Osteoblast (primary cell): ENCODE measurements around the gene VRTN. TPM values are rescaled to one million over a fixed set of nuclear protein-coding genes. Genes with fewer than 3 reads are reported as not detected.
A peak's percentile ranks its signal among the peaks of the same experiment; 100 is the strongest.
"Not testable (repeated sequence)": the region's sequence is repeated elsewhere in the genome, so short reads cannot be mapped to it uniquely, and the experiment has no call there.

Experiments
- DNase-seq: peaks from one replicate; pipeline ENCODE4 v3.0.0; 2011; ENCODE audit warnings: low spot score, mixed read lengths; ENCODE audit not compliant: insufficient read length; ENCODE audit errors: missing footprints
- H2AFZ ChIP-seq: 2 replicates; pipeline ENCODE4 v1.6.0; 2011; ENCODE audit warnings: mild to moderate bottlenecking, low read length
- H3K27ac ChIP-seq: 2 replicates; pipeline ENCODE4 v1.5.1; 2011; ENCODE audit warnings: mild to moderate bottlenecking, low read depth, low read length, moderate library complexity
- H3K27me3 ChIP-seq: 2 replicates; pipeline ENCODE4 v1.6.0; 2012; ENCODE audit warnings: mild to moderate bottlenecking, control low read depth, inconsistent platforms, low read length, moderate library complexity; ENCODE audit not compliant: insufficient read depth
- H3K36me3 ChIP-seq: 2 replicates; pipeline ENCODE4 v1.5.1; 2011; ENCODE audit warnings: mild to moderate bottlenecking, low read length, control low read depth, moderate library complexity; ENCODE audit not compliant: insufficient read depth
- H3K4me1 ChIP-seq: 2 replicates; pipeline ENCODE4 v1.5.1; 2011; ENCODE audit warnings: mild to moderate bottlenecking, low read length, control low read depth, moderate library complexity; ENCODE audit not compliant: insufficient read depth
- H3K4me2 ChIP-seq: 2 replicates; pipeline ENCODE4 v1.6.0; 2011; ENCODE audit warnings: mild to moderate bottlenecking, low read length; ENCODE audit not compliant: insufficient read depth
- H3K4me3 ChIP-seq: fragments of 200-600 bp; sonication (generic); 3 replicates; pipeline ENCODE4 v1.5.1; 2012; ENCODE audit warnings: mild to moderate bottlenecking, low read length, inconsistent platforms; ENCODE audit not compliant: insufficient read depth
- H3K79me2 ChIP-seq: 2 replicates; pipeline ENCODE4 v1.6.0; 2012; ENCODE audit warnings: mild to moderate bottlenecking, low read length, control low read depth, inconsistent platforms; ENCODE audit not compliant: insufficient read depth
- H3K9me3 ChIP-seq: 2 replicates; pipeline ENCODE4 v1.5.1; 2011; ENCODE audit warnings: low read depth, low read length, control low read depth
- H4K20me1 ChIP-seq: 2 replicates; pipeline ENCODE4 v1.6.0; 2012; ENCODE audit warnings: mild to moderate bottlenecking, low read length, control low read depth; ENCODE audit not compliant: insufficient read depth
- CTCF ChIP-seq: IDR thresholded peaks from 2 replicates; pipeline ENCODE4 v1.5.1; 2011; ENCODE audit warnings: mild to moderate bottlenecking, low read depth, low read length, moderate library complexity; ENCODE audit errors: extremely low read depth
- total RNA-seq: library from RNA; depleted of rRNA; stranded (reverse); fragments of >200 nt; gene quantifications from 2 replicates; pipeline ENCODE4 v1.2.3, GENCODE V29; 2012

VRTN gene
- total RNA-seq, 1 donor, result not detected

- no peak overlapping the region for H2AFZ ChIP-seq
- H3K36me3 ChIP-seq, result no peaks in the 10 kb centered on the region
- DNase-seq, result no peak
- H4K20me1 ChIP-seq, result no peaks in the 10 kb centered on the region
- no peaks in the 10 kb centered on the region for H3K79me2 ChIP-seq
- no peak overlapping the region for H3K4me2 ChIP-seq
- no peak overlapping the region for H3K27ac ChIP-seq
- TF ChIP-seq CTCF, result peak; percentile 72
- H3K9me3 ChIP-seq, result no peaks in the 10 kb centered on the region
- H3K4me1 ChIP-seq, result no peaks in the 10 kb centered on the region
- peaks cover 17% of the 10 kb centered on the region for H3K27me3 ChIP-seq
- H3K4me3 ChIP-seq, result no peak overlapping the region
Observed at GRCh38 chr14:74324931-74325361, 23.3 kb upstream of the VRTN start.

- H3K4me3 ChIP-seq, result no peak overlapping the region
- no peaks in the 10 kb centered on the region for H3K36me3 ChIP-seq
- H3K9me3 ChIP-seq, result no peaks in the 10 kb centered on the region
- TF ChIP-seq CTCF, result no peak
- H3K4me1 ChIP-seq, result no peaks in the 10 kb centered on the region
- H3K27ac ChIP-seq, result no peak overlapping the region
- no peak for DNase-seq
- no peaks in the 10 kb centered on the region for H4K20me1 ChIP-seq
- no peak overlapping the region for H3K4me2 ChIP-seq
- H3K27me3 ChIP-seq, result peaks cover 17% of the 10 kb centered on the region
- H3K79me2 ChIP-seq, result no peaks in the 10 kb centered on the region
- H2AFZ ChIP-seq, result no peak overlapping the region
Observed at GRCh38 chr14:74325446-74325845, 22.8 kb upstream of the VRTN start.

GRCh38 chr14:74326369-74327152 lies 21.7 kb upstream of the VRTN start:
- Histone ChIP-seq H3K36me3 (no peaks in the 10 kb centered on the region), H3K4me3 (no peak overlapping the region), H3K4me2 (no peak overlapping the region), H3K9me3 (no peaks in the 10 kb centered on the region), H2AFZ (no peak overlapping the region), H3K4me1 (no peaks in the 10 kb centered on the region), H3K27ac (no peak overlapping the region), H3K27me3 (peaks cover 17% of the 10 kb centered on the region), H4K20me1 (no peaks in the 10 kb centered on the region), H3K79me2 (no peaks in the 10 kb centered on the region)
- DNase-seq, result no peak
- no peak for TF ChIP-seq CTCF

GRCh38 chr14:74329950-74330552 lies 18.2 kb upstream of the VRTN start:
- H4K20me1 ChIP-seq, H3K36me3 ChIP-seq, H3K4me2 ChIP-seq, H3K9me3 ChIP-seq, H3K4me3 ChIP-seq, DNase-seq, H3K79me2 ChIP-seq, H3K27ac ChIP-seq, H3K4me1 ChIP-seq, H2AFZ ChIP-seq: not testable (repeated sequence)
- H3K27me3 ChIP-seq, result peaks cover 17% of the 10 kb centered on the region
